Amygdala (tissue), 56 donors: ENCODE measurements around the gene SLC26A1.

Experiments
- DNase-seq, 56 donors: peaks; one replicate each; lab custom pipeline; 2025; lab: John Stamatoyannopoulos, UW

The SLC26A1 gene

DNA sequence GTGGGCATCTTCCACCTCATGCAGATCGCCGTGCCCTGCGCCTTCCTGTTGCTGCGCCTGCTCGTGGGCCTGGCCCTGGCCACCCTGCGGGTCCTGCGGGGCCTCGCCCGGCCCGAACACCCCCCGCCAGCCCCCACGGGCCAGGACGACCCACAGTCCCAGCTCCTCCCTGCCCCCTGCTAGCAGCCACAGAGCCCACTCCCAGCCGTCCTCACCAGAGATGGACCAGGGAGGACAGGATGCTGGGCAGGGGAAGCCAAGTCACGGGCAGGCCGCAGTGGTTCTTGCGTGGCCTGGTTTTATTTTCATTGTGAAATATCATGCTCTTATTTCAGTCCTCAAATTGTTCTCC, 34.9 kb downstream of the SLC26A1 start:
- no peak for DNase-seq

DNA sequence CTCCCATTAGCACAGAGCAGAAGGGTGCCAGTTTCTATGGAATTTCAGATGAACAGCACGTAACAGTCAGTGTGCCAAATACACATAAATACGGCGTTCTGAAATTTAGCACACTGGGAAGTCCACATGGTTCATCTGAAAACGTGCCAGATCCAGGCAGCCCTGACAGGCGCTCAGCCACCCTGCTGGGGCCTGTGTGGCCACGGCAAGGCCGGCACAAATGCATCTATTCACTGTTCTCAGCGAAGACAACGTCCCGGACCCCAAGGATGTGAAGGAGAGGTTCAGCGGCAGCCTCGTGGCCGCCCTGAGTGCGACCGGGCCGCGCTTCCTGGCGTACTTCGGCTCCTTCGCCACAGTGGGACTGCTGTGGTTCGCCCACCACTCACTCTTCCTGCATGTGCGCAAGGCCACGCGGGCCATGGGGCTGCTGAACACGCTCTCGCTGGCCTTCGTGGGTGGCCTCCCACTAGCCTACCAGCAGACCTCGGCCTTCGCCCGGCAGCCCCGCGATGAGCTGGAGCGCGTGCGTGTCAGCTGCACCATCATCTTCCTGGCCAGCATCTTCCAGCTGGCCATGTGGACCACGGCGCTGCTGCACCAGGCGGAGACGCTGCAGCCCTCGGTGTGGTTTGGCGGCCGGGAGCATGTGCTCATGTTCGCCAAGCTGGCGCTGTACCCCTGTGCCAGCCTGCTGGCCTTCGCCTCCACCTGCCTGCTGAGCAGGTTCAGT, 35.5 kb downstream of the SLC26A1 start:
- no peak for DNase-seq

DNA sequence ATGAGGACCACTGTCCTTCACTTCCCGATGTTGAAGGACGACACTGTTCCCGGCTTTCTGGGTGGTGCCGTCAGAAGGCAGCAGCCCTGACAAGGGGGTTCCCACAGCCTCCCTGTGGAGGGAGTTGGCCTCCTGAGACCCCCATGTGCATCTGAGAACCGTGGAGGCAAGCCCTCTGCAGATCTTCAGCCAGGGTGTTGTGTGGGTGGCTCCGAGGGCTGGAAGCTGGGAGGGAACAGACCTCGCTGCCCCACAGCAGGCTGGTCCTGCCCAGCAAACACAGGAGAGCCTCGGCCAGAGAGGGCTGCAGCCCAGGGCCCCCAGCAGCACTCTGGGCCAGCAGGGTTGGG, 36.0 kb downstream of the SLC26A1 start:
- DNase-seq = no peak

DNA sequence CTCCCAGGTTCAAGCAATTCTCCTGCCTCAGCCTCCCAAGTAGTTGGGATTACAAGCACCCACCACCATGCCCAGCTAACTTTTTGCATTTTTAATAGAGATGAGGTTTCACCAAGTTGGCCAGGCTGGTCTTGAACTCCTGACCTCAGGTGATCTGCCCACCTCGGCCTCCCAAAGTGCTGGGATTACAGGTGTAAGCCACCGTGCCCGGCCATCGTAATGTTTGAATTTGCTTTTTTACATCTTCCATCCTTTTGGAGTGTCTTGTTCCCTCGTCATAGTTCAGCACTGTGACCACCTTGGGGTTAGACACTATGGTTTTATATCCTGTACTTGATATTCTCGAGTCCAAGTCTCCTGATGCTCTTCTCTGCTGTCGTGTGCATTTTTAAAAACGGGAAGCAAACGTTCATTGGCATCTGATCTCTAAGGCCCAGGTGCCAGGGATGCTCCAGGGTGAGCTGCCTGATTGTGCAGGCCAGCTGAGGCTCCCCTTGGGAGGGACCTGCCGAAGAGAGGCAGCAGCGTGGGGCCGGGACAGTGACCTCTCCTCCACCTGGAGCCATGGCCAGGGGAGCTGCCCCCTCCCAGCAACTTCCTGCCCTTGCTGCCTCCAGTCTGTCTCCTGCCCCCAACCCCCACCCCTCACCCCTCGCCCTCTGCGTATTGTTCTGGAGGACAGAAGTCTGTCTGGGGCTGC, 36.5 kb downstream of the SLC26A1 start:
- no peak for DNase-seq

DNA sequence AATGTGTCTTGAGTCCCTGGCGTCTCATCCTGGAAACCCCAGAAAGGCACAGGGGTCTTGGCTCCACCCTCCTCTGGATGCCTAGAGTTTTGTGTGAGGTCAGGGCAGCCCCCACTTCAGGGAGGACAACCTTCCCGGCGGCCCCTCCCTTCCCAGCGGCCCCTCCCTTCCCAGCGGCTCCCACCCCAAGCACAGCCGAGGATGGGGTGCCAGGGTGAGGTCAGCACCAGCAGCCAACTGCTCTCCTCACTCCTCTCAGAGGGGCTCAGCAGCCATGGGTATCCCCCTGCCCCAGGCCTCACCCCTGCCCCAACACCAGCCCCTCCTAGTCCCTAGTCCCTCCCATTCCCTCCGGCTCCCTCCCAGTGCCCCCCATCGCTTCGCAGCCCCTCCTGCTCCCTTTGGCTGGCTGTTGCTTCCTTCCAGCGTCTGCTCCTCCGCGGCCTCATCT, 37.2 kb downstream of the SLC26A1 start:
- no peak for DNase-seq

DNA sequence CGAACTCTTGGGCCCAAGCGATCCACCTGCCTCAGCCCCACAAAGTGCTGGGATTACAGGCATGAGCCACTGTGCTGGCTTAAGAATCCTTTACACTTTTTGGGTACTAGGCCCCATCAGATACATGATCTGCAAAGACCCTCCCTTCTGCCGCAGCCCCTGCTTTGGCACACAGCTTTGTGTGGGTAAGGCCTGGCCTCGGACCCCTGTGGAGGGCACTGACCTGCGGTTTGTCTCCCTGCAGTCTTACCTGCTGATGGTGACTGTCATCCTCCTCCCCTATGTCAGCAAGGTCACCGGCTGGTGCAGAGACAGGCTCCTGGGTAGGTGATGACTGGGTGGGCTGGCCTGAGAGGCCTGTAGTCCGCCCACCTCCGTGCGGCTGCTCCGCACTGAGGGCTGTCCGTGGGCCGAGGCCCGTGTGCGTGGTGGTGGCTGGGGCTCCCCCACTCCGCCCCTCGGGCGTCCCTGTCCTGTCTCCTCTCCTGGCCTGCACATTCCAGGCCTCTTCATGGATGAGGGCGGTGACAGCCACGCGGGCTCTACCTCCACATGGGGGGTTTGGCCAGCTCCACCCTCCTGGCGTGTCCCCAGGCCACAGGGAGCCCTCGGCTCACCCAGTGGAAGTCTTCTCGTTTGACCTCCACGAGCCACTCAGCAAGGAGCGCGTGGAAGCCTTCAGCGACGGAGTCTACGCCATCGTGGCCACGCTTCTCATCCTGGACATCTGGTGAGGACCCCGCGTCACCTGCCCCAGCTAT, 37.9 kb downstream of the SLC26A1 start:
- DNase-seq = no peak

DNA sequence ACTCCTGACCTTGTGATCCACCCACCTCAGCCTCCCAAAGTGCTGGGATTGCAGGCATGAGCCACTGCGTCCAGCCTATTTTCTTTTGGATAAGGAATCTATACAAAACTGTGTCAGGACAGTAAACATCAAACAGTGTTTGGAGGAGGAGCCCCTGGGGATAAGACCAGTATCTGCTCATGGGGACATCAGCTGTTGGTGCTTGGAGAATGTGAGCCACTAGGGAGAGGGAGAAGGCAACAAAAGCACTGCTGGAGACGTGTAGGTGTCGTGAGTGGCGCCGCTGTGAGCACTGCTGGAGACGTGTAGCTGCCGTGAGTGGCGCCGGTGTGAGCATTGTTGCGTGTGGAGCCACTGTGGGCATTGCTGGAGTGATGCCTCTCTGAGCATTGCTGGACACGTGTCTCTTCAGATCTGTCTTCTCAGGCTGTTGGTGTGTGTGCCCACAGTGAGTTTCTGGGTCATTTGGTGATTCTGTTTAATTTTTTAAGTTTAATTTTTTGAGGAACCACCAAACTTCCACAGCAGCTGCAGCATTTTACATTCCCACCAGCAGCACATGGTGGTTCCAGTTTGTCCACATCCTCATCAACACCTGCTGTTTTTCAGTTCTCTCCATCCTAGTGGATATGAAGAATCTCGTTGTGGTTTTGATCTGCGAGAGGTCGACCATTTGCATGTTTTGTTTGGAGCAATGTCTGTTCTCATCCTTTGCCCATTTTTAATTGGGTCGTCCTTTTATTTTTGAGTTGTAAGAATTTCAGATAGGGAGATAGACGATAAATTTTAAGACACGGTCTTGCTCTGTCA, 38.8 kb downstream of the SLC26A1 start:
- no peak for DNase-seq

DNA sequence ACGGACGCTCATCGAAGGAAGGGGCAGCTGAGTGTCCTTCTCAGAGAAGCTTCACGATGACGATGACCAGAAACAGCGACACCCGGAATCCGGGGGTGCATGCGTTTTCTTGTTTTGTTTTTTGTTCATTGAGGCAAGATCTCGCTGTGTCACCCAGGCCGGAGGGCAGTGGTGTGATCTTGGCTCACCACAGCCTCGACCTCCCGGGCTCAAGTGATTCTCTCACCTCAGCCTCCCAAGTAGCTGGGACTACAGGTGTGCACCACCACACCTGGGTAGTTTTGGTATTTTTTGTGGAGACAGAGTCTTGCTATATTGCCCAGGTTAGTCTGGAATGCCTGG, 39.7 kb downstream of the SLC26A1 start:
- no peak for DNase-seq

DNA sequence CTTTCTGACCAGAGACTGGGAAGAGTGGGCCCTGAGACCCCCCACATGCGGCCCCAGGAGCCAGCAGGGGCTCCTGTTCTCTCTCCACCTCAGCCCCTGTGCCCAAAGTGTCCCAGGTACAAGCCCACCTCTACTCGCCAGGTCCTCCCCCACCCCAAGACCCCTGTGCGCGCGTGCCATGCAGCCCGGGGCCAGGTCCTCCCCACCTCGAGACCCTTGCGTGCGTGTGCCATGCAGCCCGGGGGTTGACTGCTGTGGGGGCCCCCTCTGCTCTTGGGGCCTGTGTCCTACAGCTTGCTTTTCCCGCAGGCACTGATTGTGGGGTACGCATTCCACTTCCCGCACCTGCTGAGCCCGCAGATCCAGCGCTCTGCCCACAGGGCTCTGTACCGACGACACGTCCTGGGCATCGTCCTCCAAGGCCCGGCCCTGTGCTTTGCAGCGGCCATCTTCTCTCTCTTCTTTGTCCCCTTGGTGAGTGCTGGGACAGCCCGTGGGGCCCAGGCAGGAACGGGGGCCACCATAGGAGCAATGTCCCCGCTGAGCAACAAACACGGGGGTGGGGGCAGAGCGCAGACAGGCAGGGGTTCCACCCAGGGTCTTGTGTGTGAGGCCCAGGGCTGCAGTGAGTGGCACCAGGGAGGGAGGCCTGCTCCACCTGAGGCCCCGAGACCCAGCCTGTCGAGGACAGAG, 40.2 kb downstream of the SLC26A1 start:
- DNase-seq = no peak

DNA sequence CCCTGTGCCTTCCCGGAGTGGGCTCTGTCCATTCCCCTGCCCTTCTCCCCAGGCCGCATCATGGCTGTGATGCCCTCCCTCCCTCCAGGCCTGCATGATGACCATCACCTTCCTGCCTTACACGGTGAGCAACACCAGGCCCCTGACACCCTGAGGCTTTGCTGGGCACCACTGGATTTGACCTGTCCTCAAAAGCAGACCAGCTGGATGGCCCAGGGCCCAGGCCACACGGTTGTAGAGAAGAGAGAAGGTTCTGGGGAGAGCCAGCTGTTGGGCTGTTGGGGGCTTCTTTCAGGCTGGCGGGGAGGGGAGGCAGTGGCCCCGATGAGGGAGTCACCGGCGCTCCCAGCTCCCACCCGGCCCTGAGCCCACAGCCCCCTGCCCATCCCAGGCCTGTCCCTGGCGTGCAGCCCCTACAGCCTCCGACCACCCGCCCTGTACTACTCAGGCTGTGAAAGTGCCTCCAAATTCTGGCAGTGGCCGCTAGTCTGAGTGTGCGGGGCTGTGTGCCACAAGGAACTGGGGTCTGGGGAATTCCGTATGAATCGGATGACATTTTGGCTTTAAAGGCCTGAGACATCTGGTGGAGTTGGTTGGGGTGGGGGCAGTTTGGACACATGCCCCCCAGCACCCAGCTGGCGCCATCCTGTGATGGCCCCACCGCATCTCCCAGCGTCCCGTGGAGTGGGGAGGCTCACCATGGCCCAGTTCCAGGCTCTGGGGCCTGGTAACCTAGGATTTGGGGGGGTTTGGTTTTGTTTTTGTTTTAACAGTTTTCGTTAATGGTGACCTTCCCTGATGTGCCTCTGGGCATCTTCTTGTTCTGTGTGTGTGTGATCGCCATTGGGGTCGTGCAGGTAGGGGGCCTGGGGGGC, 41.4 kb downstream of the SLC26A1 start:
- no peak for DNase-seq

DNA sequence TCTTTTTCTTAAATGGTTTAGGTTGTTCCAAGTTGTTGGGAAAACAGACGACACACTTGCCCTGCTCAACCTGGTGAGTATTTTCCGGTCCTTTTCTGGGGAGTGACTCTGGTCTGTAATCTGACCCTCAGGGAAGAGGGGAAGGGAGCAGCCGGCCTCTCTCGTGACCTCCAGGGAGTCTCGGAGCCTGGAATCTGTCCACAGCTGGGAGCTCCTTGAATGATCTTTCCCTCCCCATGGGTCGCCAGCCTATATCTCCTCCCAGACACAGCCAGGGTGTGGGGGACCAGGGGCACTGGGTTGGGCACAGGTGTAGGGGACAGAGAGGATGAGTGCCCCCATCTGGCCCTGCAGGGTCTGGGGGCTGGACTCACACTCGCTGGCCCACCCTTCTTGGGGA, 42.0 kb downstream of the SLC26A1 start:
- no peak for DNase-seq

DNA sequence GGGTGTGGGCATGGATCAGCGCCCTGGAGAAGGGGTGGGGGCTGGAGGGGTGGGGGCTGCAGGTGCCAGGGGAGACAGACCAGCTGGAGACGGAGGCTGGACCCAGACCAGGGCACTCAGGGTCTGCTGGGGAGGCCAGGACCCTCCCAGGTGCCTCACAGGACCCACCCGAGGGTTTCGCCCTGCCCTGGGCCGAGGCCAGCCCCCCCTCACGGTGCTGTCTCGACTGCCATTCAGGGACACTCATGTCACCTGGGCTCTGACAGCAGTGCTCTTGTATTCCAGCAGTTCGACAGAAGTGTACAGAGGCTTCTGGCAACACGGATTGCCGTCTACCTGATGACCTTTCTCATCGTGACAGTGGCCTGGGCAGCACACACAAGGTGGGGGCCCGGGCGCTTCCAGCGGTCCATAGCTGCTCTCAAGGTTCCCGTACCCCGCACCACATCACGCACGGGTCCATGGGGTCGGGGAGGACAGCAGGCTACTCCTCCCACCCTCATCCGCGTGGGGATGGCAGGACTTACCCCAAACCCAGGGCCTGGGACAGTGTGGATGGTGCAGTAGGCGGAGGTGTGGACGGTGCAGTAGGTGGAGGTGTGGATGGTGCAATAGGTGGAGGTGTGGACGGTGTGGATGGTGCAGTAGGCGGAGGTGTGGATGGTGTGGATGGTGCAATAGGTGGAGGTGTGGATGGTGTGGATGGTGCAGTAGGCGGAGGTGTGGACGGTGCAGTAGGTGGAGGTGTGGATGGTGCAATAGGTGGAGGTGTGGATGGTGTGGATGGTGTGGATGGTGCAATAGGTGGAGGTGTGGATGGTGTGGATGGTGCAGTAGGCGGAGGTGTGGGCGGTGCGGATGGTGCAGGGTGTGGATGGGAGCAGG, 42.8 kb downstream of the SLC26A1 start:
- no peak for DNase-seq

DNA sequence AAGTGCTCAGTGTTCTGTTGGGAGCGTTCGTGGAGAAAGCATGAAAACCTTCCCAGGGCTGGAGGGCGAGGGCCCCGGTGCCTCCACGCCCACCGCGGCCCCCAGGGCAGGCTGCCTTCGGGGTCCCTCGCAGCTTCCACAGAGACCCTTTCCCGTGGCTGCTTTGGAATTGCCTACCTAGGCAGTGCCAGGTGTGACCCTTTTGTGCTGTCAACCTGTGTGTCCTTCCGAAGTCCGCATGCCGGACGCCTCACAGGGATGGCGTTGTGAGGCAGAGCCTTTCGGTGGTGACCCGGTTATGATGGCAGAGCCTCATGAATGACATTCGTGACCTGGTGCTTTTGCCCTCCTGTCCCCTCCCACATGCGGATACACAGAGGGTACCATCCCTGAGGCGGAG, 43.5 kb downstream of the SLC26A1 start:
- no peak for DNase-seq

DNA sequence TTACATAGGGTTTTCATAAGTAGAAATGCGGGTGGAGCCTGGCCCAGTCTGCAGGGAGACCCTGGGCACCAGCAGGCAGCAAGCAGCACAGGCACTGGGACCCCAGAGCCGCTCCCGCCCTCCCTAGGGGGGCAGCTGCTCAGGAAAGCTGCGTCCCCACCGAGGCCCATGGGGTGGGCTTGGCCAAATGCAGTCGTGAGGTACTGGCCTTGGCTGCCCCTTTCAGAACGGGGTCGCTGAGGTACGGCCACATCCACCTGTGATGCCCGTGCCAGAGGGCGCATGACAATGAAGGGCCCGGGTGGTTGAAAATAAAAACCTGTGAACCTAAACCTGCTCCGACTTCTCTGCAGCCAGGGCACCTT, 44.3 kb downstream of the SLC26A1 start:
- no peak for DNase-seq

DNA sequence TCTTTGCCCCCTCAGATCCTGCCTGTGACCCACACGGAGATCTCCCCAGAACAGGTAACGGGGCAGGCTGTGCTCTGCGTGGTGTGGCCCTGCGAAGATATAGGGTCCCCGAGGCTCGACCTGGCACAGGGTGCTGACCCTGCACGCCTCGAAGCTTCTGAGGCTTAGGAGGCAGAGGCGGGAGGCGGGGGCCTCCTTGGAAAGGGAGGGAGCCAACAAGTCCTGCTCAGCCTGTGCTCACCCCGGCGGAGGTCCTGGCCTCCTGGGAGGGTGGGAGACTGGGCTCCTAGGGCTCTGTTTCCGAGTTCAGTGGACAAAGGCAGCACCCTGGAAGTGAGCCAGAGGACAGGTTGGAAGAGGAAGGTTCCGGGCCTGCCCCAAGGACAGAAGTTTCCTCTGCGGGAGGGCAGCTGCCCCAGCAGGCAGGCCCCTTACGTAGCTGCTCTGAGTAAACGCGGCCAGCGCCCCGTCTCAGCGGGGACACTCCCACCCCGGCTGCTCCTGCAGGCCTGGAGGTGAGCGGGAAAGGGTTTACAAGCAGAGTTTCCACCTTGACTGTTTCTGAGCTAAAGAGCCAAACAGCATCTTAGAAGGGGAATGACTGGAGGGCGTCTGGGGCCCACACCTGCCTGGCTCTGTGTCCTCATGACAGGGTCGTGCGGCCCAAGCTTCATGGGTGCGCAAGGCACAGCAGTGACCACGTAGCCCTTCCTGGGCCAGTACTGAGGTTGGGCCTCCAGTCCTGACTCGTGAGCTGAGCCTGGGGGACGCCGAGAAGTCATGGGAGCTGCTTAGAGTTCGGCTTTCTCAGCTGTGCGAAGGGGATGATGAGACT, 44.9 kb downstream of the SLC26A1 start:
- no peak for DNase-seq

DNA sequence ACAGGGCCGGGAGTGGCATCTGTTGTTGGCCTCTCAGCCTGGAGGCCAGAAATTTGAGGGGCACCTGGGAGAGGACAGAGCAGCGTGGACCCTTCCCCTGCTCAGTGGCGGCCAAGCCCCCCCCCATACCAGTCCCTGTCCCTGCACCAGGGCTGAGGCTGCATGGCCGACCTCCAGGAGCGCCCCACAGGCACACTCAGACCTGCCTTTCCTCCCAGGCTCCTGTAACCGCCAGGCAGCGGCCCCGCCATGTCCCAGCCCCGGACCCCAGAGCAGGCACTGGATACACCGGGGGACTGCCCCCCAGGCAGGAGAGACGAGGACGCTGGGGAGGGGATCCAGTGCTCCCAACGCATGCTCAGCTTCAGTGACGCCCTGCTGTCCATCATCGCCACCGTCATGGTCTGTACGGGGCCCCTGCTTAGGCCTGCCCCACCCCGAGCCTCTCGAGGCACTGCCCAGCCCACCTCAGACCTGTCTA, 45.7 kb downstream of the SLC26A1 start:
- DNase-seq = no peak
